Hematopoietic multipotent progenitor cell treated with erythropoietin and hydrocortisone succinate and interleukin-3 and kit ligand, for 15 days (in vitro differentiated cells): Measurements from ENCODE around the gene TMEM234.

ENCODE experiments used
- DNase-seq: peaks from one replicate; pipeline ENCODE4 v3.0.0-alpha.2; 2015; ENCODE audit warnings: low spot score

Gene TMEM234

GRCh38 chr1:32199717-32200072, 22.5 kb downstream of the TMEM234 start:
- DNase-seq: no peak

GRCh38 chr1:32199043-32199716, 23.0 kb downstream of the TMEM234 start:
- DNase-seq: no peak

DNA sequence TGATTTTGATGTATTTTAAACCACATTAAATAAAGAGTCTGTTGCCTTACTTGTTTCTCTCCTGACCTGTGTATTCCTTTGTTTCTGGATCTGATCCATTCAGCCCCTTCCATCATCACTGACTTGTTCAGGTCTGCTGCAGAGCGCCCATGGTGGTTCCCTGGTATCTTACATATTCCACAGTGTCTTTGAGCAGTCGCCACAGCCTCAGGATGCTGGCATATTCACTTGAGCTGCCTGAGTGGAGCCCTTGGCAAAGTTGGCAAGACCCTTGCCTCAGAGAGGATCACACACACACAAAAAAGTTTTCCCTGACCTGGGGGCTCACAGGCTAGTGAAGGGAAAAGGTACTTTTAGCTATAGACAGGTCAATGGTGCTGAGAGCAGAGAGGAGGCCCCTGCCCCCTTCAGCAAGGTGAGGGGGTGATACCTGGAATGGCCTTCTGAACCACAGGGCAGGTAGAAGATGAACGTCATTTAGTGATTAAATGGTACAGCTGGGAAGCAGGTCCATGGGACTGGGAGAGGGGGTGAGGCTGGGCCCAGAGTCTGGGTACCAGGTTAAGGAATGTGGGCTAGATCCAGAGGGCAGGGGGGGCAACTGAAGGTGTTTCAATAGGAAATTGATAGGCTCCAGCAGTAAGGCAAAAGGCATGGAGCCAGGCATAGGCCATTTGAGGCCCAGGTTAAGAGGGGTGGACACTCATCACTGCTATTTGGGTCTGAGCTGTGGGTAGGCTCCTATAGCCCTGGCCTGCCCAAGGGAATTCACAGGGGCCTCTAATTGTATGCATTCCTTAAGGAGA, 23.7 kb downstream of the TMEM234 start:
- DNase-seq: no peak

GRCh38 chr1:32197837-32198236, 24.3 kb downstream of the TMEM234 start:
- no peak for DNase-seq

DNA sequence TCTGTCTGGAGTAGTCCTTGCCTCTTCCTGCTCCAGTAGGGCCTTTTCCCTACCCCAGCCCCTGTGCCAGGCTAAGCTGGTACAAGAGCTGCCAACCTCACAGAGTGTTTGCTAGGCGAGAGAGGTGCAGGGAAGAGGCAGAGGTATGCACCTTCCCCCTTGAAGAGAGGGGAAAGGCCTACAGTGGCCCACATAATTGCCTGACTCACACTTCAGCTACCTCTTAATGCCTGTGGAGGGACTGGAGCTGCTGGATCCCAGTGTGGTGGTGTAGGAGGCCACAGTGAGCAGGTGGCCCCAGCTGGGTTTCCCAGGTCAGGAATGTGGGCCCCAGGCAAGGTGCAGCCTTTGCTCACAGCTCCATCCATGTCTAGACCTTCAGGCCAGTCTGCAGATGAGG, 25.1 kb downstream of the TMEM234 start:
- no peak for DNase-seq

DNA sequence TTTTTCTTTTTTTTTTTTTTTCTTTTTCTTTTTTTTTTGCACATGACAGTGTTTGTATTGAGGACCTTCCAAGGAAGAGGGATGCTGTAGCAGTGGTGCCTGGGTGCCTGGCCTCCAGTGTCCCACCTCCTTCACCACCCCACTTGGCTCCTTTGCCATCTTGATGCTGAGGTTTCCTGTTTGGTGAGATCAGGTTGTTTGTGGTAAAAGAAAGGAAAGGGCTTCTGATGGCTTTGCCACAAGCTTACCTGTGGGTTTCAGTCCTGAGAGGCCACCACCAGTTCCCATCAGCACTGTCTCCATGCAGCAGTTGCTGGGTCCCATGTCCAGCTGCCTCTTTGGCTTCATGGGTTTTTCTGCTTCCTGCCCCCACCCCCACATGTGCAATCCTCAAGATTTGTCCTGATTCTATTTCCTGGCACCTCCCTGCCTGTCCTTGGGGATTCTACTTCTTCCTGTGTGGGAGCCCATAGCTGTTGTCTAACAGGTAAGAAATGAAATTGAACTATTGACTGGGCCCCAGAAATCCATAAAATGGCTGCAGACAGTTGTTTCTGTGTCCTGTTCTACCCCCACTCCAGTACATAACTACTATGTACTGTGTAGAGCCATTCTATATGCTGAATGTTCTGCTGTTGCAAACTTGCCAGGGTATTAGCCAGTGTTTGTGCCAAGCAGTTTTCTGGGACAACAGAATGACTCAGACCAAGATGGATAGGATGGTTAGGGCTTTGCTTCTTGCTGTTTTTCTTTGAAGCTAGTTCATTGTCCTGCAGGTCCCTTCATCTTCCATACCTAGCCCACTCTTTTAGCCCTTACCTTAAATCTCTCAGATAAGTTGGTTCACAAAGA, 26.0 kb downstream of the TMEM234 start:
- DNase-seq: no peak

- no peak for DNase-seq
These were observed 26.6 kb downstream of the TMEM234 start for GRCh38 chr1:32195531-32195930.

- DNase-seq: no peak
These were observed 27.2 kb downstream of the TMEM234 start for GRCh38 chr1:32194984-32195383.

DNA sequence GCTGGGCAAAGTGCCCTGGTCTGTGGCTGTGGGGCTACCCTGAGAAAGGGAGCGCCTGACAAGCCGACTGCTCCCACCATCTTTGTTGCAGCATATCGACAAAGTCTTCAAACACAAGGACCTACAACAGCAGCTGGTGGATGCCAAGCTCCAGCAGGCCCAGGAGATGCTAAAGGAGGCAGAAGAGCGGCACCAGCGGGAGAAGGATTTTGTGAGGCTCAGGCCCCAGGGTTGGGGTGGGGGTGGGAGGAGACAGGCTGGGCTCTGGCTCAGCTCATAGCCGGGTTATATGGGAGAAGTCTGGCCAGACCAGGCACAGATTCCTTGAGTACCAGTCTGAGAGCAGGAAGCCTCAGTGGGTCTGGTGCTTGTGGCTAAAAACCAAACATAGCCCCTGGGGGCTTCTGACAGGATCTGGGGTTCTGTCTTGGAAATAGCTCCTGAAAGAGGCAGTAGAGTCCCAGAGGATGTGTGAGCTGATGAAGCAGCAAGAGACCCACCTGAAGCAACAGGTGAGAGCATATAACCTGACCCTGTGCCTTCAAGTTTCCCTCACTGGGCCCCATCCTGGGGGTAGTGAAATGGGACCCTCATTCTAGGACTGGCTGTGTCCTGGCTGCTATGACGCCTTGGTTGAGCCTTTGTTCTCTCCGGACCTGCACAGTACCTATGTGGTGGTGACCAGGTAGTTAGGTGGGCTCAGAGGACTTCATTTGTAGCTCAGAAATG, 29.8 kb downstream of the TMEM234 start:
- no peak for DNase-seq

- DNase-seq: no peak
These were observed 34.3 kb downstream of the TMEM234 start for GRCh38 chr1:32187850-32188249.

DNA sequence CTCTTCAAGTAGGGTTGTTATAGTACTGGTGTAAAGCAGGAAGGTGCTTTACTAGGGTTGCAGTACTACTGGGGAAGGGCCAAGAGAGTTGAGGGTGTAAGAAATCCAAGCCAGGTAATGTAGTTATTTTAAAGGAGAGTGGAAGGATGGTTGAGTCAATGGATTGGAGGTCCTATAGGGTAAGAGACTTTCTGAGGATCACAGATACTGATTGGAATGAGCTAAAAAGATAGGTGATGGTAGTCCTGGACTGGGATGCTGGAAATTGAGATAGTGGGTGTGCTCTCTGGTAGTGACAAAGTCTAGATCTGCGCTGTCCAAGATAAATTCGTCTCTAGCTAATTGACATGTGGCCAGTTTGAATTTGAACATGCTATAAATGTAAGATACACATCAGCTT, 35.7 kb downstream of the TMEM234 start:
- no peak for DNase-seq

DNA sequence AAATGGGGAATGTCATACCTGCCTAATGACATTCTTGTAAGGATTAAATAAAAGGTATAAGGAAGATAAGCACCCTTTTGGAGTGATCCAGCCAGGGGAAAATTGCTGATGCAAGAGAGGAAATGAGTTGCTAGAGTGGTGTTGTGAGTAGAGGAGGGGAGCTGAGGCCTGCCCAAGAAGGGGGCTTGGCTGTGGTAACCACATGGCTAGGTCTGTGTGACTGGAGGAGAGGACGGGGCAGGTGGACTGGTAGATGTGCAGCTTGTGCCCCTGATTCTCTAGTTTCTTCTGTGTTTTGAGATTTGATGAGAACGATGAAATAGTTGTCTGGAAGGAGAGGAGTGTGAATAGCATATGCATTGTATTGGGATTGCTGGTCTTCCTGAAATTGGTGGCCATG, 36.1 kb downstream of the TMEM234 start:
- DNase-seq: no peak

- no peak for DNase-seq
These were observed 37.5 kb downstream of the TMEM234 start for GRCh38 chr1:32184650-32185049.

DNA sequence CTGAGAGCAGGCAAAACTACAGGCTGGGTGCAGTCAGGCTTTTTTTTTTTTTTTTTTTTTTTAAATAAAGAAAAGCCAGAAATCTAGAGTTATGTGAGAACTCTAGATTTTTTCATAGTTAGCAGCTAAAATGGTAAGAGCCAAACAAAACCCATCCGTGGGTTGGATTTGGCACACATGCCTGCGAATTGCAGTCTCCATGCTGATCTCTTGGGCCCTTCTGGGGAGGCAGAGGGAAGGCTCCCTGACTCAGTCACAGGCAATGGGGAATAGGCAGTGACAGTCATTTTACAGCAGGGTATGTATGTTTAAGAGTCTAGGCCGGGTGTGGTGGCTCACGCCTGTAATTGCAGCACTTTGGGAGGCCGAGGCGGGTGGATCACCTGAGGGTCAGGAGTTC, 40.1 kb downstream of the TMEM234 start:
- no peak for DNase-seq

DNA sequence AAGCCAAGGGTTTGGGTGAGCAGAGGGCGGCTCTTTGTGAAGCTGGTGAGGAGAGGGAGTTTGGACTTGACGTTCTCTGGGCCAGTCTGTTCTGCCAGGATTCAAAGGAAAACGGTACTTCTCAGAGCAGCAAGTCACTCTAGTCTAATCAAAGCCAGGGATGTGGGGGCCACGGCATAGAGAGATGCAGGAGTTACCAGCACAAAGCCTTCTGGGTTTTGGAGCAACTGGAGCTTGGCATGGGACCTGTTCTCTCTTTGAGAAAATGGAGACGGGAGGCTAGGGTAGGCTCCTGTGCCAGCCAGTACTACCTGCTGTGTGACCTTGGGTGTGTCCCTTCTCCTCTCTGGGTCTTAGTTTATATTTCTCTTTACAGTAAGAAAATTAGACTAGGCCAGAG, 40.6 kb downstream of the TMEM234 start:
- DNase-seq: no peak

DNA sequence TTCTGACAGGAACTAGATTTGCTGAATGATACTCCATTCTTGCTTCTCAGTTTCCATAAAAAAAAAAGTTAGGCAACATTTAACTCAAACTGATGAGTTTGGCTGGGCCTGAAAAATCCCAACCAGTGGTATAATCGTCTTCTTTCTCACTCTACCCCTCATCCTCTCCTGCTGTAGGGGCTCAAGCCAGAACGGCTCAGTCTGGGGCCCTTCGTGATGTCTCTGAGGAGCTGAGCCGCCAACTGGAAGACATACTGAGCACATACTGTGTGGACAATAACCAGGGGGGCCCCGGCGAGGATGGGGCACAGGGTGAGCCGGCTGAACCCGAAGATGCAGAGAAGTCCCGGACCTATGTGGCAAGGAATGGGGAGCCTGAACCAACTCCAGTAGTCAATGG, 41.1 kb downstream of the TMEM234 start:
- DNase-seq: no peak

- peak; percentile 35 for DNase-seq
These were observed 41.7 kb downstream of the TMEM234 start for GRCh38 chr1:32180186-32181060.

- peak; percentile 86 for DNase-seq
These were observed 42.5 kb downstream of the TMEM234 start, which contains the start of gene TXLNA for GRCh38 chr1:32179443-32180185. TSS of gene TXLNA (plus strand) at chr1:32179675. CDS start at chr1:32180346, 671 bp downstream.

- no peak for DNase-seq
These were observed 43.0 kb downstream of the TMEM234 start for GRCh38 chr1:32179193-32179442.

DNA sequence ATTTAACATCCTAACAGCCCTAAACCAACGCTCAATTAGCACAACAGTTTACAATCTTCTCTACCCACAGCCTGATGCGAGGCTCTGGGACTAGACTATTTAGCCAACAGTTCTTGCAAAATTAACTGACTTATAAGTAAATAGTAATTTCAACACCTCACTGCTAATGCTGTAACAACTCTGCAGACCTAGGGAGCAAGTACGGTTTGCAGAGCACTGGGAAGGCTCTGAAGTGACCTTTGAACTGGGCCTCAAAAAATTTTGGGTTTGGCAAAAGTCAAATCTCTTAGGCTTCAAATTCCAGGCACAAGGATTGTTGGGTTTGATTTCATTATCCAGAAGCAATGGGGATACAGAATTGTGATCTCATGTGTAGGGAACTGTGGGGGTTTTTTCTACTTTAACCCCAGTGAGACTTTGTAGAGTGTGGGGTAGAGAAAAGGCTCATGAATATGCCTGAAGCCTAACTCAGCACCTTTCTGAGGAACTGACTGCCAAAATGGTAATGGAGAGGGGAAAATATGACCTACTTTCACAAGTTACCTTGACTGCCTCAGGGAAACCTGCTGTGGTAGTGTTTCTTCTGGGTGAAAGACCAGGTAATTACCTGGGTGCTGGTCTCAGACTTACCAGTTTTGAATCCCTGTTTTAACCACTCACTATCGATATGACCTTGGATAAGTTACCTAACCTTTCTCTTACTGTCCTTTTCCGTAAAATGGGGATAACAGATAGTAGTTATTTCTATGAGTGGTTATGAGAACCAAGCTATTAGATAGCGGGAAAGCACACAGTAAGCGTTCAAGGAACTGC, 43.6 kb downstream of the TMEM234 start:
- DNase-seq: no peak
